NCI-H748 (cell line): Measurements from ENCODE around the gene HKDC1.
A peak's percentile ranks its signal among the peaks of the same experiment; 100 is the strongest.

Experiments used
- DNase-seq: peaks from one replicate; lab custom pipeline; 2025; ENCODE audit not compliant: unreplicated experiment; lab: John Stamatoyannopoulos, UW

Gene HKDC1

GRCh38 chr10:69216577-69217118 lies 3.5 kb upstream of the HKDC1 start:
- no peak for DNase-seq

- DNase-seq, result no peak
Measured at GRCh38 chr10:69217119-69217754, 2.9 kb upstream of the HKDC1 start.

- no peak for DNase-seq
Measured at GRCh38 chr10:69218831-69219230, 1.3 kb upstream of the HKDC1 start.

GRCh38 chr10:69220507-69220906 lies 375 bp downstream of the HKDC1 start:
- no peak for DNase-seq

GRCh38 chr10:69222157-69223027 lies 2.3 kb downstream of the HKDC1 start:
- no peak for DNase-seq

GRCh38 chr10:69223028-69223342 lies 2.9 kb downstream of the HKDC1 start:
- no peak for DNase-seq

GRCh38 chr10:69224862-69225657 lies 4.9 kb downstream of the HKDC1 start:
- no peak for DNase-seq

- no peak for DNase-seq
Measured at GRCh38 chr10:69225681-69226080, 5.5 kb downstream of the HKDC1 start.

- DNase-seq, result no peak
Measured at GRCh38 chr10:69226919-69227450, 6.9 kb downstream of the HKDC1 start.

- DNase-seq, result no peak
Measured at GRCh38 chr10:69228151-69228550, 8.0 kb downstream of the HKDC1 start.

- no peak for DNase-seq
Measured at GRCh38 chr10:69229616-69229916, 9.4 kb downstream of the HKDC1 start.

GRCh38 chr10:69230128-69230527 lies 10.0 kb downstream of the HKDC1 start:
- DNase-seq, result no peak

- DNase-seq, result no peak
Measured at GRCh38 chr10:69232252-69232651, 12.1 kb downstream of the HKDC1 start.

GRCh38 chr10:69232736-69233480 lies 12.8 kb downstream of the HKDC1 start:
- no peak for DNase-seq

GRCh38 chr10:69234447-69234846 lies 14.3 kb downstream of the HKDC1 start:
- DNase-seq, result no peak

- DNase-seq, result peak; percentile 54
Measured at GRCh38 chr10:69237528-69238159, 17.5 kb downstream of the HKDC1 start.

GRCh38 chr10:69239136-69239535 lies 19.0 kb downstream of the HKDC1 start:
- no peak for DNase-seq

GRCh38 chr10:69239816-69240434 lies 19.8 kb downstream of the HKDC1 start:
- DNase-seq, result no peak

GRCh38 chr10:69240455-69240854 lies 20.3 kb downstream of the HKDC1 start:
- DNase-seq, result no peak

- no peak for DNase-seq
Measured at GRCh38 chr10:69241575-69241974, 21.4 kb downstream of the HKDC1 start.
